IMR-90 (cell line): ENCODE measurements around the gene PPFIBP2. TPM values are rescaled to one million over a fixed set of nuclear protein-coding genes. Genes with fewer than 3 reads are reported as not detected.

Experiments used
- ATAC-seq: fragments of 200-7000 bp; cut with Tn5 transposase; 2 replicates; pipeline ENCODE4 v1.9.1; 2020; ENCODE audit warnings: low read depth, mild to moderate bottlenecking, moderate library complexity
- BruUV-seq: library from RNA; stranded (reverse); fragments of 400-500 nt; replicated peaks from 2 replicates; lab custom pipeline; 2021; lab: Mats Ljungman, UMichigan
- CTCF ChIA-PET: fragments of 300-600 bp; formaldehyde crosslinking; extraction: SDS; loops from one replicate; lab custom pipeline; 2021; ENCODE audit warnings: antibody characterized with exemption; lab: Yijun Ruan, JAX
- POLR2A ChIA-PET: fragments of 300-600 bp; sonication (Branson Sonifier 250); formaldehyde crosslinking; loops from one replicate; lab custom pipeline; 2022; ENCODE audit warnings: antibody characterized with exemption; ENCODE audit not compliant: unreplicated experiment; lab: Charles Lee
- DNase-seq: peaks from one replicate; pipeline ENCODE4 v3.0.0; 2013
- H2AFZ ChIP-seq: replicated peaks from 2 replicates; pipeline ENCODE3; 2013; ENCODE audit warnings: low read length, mild to moderate bottlenecking; ENCODE audit not compliant: poor library complexity
- H2AK5ac ChIP-seq: 2 replicates; pipeline ENCODE4 v1.6.1; 2013; ENCODE audit warnings: low read depth, low read length, inconsistent platforms
- H2AK9ac ChIP-seq: replicated peaks from 2 replicates; pipeline ENCODE3; 2013; ENCODE audit warnings: mild to moderate bottlenecking, low read depth, low read length, moderate library complexity; ENCODE audit not compliant: poor library complexity
- H2BK120ac ChIP-seq: 2 replicates; pipeline ENCODE4 v1.6.1; 2013; ENCODE audit warnings: low read depth, low read length, inconsistent platforms
- H2BK15ac ChIP-seq: 3 replicates; pipeline ENCODE4 v1.6.1; 2013; ENCODE audit warnings: low read depth, low read length, inconsistent platforms
- H2BK20ac ChIP-seq: 2 replicates; pipeline ENCODE4 v1.6.1; 2013; ENCODE audit warnings: low read depth, mild to moderate bottlenecking, inconsistent platforms, low read length, moderate library complexity
- H2BK5ac ChIP-seq: 2 replicates; pipeline ENCODE4 v1.6.1; 2013; ENCODE audit warnings: mild to moderate bottlenecking, low read depth, low read length, inconsistent platforms; ENCODE audit not compliant: poor library complexity, severe bottlenecking
- H3K14ac ChIP-seq: replicated peaks from 2 replicates; pipeline ENCODE4 v1.6.1; 2013; ENCODE audit warnings: low read depth, low read length, inconsistent platforms
- H3K18ac ChIP-seq: 2 replicates; pipeline ENCODE4 v1.6.1; 2013; ENCODE audit warnings: low read depth, low read length, control low read depth
- H3K23ac ChIP-seq: 2 replicates; pipeline ENCODE4 v1.6.1; 2013; ENCODE audit warnings: low read depth, low read length, inconsistent platforms
- H3K27ac ChIP-seq: 2 replicates; pipeline ENCODE4 v1.5.1; 2013; ENCODE audit warnings: mild to moderate bottlenecking, control low read depth, low read length; ENCODE audit not compliant: insufficient read depth
- H3K27me3 ChIP-seq: 2 replicates; pipeline ENCODE4 v1.6.1; 2013; ENCODE audit warnings: low read length; ENCODE audit not compliant: control insufficient read depth, insufficient read depth
- H3K36me3 ChIP-seq: 2 replicates; pipeline ENCODE4 v1.6.1; 2013; ENCODE audit warnings: low read length, mixed read lengths; ENCODE audit not compliant: control insufficient read depth, insufficient read depth
- H3K4ac ChIP-seq: 2 replicates; pipeline ENCODE4 v1.6.1; 2013; ENCODE audit warnings: low read depth, low read length, inconsistent platforms
- H3K4me1 ChIP-seq: 2 replicates; pipeline ENCODE4 v1.6.1; 2013; ENCODE audit warnings: low read length, mixed read lengths; ENCODE audit not compliant: control insufficient read depth, insufficient read depth
- H3K4me2 ChIP-seq: 2 replicates; pipeline ENCODE4 v1.6.1; 2013; ENCODE audit warnings: low read depth, mild to moderate bottlenecking, control low read depth, low read length, moderate library complexity
- H3K4me3 ChIP-seq: 2 replicates; pipeline ENCODE4 v1.5.1; 2013; ENCODE audit warnings: low read depth, mild to moderate bottlenecking, control low read depth, low read length, moderate library complexity; ENCODE audit not compliant: insufficient read depth
- H3K56ac ChIP-seq: 2 replicates; pipeline ENCODE4 v1.6.1; 2013; ENCODE audit warnings: low read length, inconsistent platforms; ENCODE audit not compliant: insufficient read depth; ENCODE audit errors: extremely low read depth
- H3K79me1 ChIP-seq, 2 experiments: 2 replicates each; pipeline ENCODE4 v1.6.1; 2013; ENCODE audit warnings: low read length in 2 of 2, inconsistent platforms in 1 of 2, low read depth in 1 of 2
- H3K9ac ChIP-seq: 2 replicates; pipeline ENCODE4 v1.6.1; 2013; ENCODE audit warnings: low read depth, low read length, control low read depth
- H3K9me1 ChIP-seq: 2 replicates; pipeline ENCODE4 v1.6.1; 2013; ENCODE audit warnings: low read length, inconsistent platforms; ENCODE audit not compliant: insufficient read depth
- H3K9me3 ChIP-seq: 2 replicates; pipeline ENCODE4 v1.6.1; 2013; ENCODE audit warnings: low read length; ENCODE audit not compliant: control insufficient read depth, insufficient read depth
- H4K20me1 ChIP-seq: 2 replicates; pipeline ENCODE4 v1.6.1; 2013; ENCODE audit warnings: low read length, inconsistent platforms; ENCODE audit not compliant: insufficient read depth
- H4K5ac ChIP-seq: 2 replicates; pipeline ENCODE4 v1.6.1; 2013; ENCODE audit warnings: mild to moderate bottlenecking, low read depth, low read length, control low read depth
- H4K8ac ChIP-seq, 2 experiments: 2 replicates each; pipeline ENCODE4 v1.6.1; 2013; ENCODE audit warnings: low read depth in 2 of 2, low read length in 2 of 2, control low read depth in 1 of 2, inconsistent platforms in 1 of 2
- H4K91ac ChIP-seq: 2 replicates; pipeline ENCODE4 v1.6.1; 2013; ENCODE audit warnings: low read depth, low read length, inconsistent platforms; ENCODE audit not compliant: insufficient read depth
- BHLHE40 ChIP-seq: fragments of 150-350 bp; IDR thresholded peaks from 2 replicates; pipeline ENCODE4 v1.6.1; 2016; ENCODE audit warnings: mild to moderate bottlenecking, low read depth, low read length
- CEBPB ChIP-seq: IDR thresholded peaks from 2 replicates; pipeline ENCODE4 v1.6.1; 2012; ENCODE audit warnings: low read depth, low read length, improper control_type of control experiment
- CHD1 ChIP-seq: IDR thresholded peaks from 2 replicates; pipeline ENCODE4 v1.6.1; 2012; ENCODE audit warnings: low read depth, low read length, improper control_type of control experiment
- MAFK ChIP-seq: IDR thresholded peaks from 2 replicates; pipeline ENCODE4 v1.6.1; 2012; ENCODE audit warnings: low read depth, low read length, improper control_type of control experiment
- MXI1 ChIP-seq: IDR thresholded peaks from 2 replicates; pipeline ENCODE4 v1.6.1; 2012; ENCODE audit warnings: low read depth, mild to moderate bottlenecking, low read length, moderate library complexity, borderline replicate concordance
- NFE2L2 ChIP-seq: fragments of 150-350 bp; IDR thresholded peaks from 2 replicates; pipeline ENCODE4 v1.6.1; 2016; ENCODE audit warnings: low read depth, mild to moderate bottlenecking, low read length
- RAD21 ChIP-seq: IDR thresholded peaks from 2 replicates; pipeline ENCODE4 v1.6.1; 2012; ENCODE audit warnings: low read length, improper control_type of control experiment
- RCOR1 ChIP-seq: IDR thresholded peaks from 2 replicates; pipeline ENCODE4 v1.6.1; 2012; ENCODE audit warnings: mild to moderate bottlenecking, low read length, improper control_type of control experiment; ENCODE audit not compliant: insufficient replicate concordance
- RFX5 ChIP-seq: IDR thresholded peaks from 2 replicates; pipeline ENCODE4 v1.8.0; 2012; ENCODE audit warnings: low read depth, mild to moderate bottlenecking, low read length, moderate library complexity
- SMC3 ChIP-seq: fragments of 150-350 bp; IDR thresholded peaks from 2 replicates; pipeline ENCODE4 v1.6.1; 2016; ENCODE audit warnings: low read depth, mild to moderate bottlenecking, antibody characterized with exemption, low read length, moderate library complexity
- WGBS, 2 experiments: methylation state at CpG; one replicate each; pipeline versions ENCODE4 v1.1.5 to v1.1.7; 2013; ENCODE audit warnings: missing lambda C conversion rate in 2 of 2; ENCODE audit not compliant: insufficient read length in 1 of 2; ENCODE audit errors: extremely low coverage in 2 of 2; 5-methylcytosine and 5-hydroxymethylcytosine counted together
- dilution Hi-C: fragments of 300-500 bp; cut with HindIII; formaldehyde crosslinking; loops from one replicate; pipeline ENCODE4 v1.14.3; 2018; ENCODE audit warnings: low sequenced_read_pairs; ENCODE audit not compliant: unreplicated experiment
- in situ Hi-C: fragments of 300-500 bp; cut with MboI; formaldehyde crosslinking; loops from 3 replicates; pipeline ENCODE4 v1.14.3; 2019; ENCODE audit warnings: low sequenced_read_pairs, inconsistent platforms, mixed read lengths
- intact Hi-C: fragments of 100-400 bp; cut with micrococcal nuclease; formaldehyde crosslinking; loops from 2 replicates; pipeline ENCODE4 v1.10.0; 2022
- polyA plus RNA-seq, 3 experiments: library from polyadenylated mRNA; depleted of rRNA; stranded (reverse); fragments of >200 nt; gene quantifications; 2 replicates each; pipeline ENCODE4 v1.2.3, GENCODE V29; 2012; ENCODE audit warnings: low replicate concordance in 1 of 3
- total RNA-seq: library from RNA; depleted of rRNA; stranded (reverse); fragments of >200 nt; gene quantifications from 2 replicates; pipeline ENCODE4 v1.2.3, GENCODE V29; 2012
- TF ChIP-seq, protein P1 (sequence below): fragments of 150-350 bp; IDR thresholded peaks from 2 replicates; pipeline ENCODE4 v1.6.1; 2016; ENCODE audit warnings: low read depth, mild to moderate bottlenecking, low read length, moderate library complexity, borderline replicate concordance
- TF ChIP-seq, protein P2 (sequence below): conservative IDR thresholded peaks from 2 replicates; pipeline ENCODE4 v1.5.1; 2012; ENCODE audit warnings: mild to moderate bottlenecking, low read depth, low read length, improper control_type of control experiment

The PPFIBP2 gene
- total and polyA plus RNA-seq, 2 of the 4 experiments (the other 2 are of a cell fraction) = 6.0 to 11.8 TPM

DNA sequence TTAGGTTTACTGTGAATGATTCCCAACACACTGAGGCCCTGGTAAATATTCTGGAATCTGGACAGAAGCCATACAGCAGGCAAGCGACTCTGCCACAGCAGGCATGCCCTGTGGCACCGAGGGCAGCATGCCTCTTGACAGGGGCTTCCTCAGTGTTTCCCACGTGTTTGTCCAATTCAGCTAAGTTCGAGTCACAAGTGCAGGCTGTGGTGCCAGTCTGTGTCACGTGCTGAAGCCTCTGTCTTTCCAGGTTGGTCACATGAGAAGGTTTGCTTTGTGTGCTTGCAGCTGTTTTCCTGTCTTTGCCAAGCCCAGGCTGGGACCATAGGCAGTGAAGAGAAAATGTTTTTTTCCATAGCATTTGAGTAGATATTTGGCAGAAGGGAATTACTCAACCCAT, 2.4 kb upstream of the PPFIBP2 start:
- Histone ChIP-seq H3K36me3 (no peaks in the 10 kb centered on the region), H2BK120ac (no peak overlapping the region), H3K27ac (no peak overlapping the region), H2BK5ac (no peak overlapping the region), H4K5ac (no peak overlapping the region), H3K27me3 (peaks cover 20% of the 10 kb centered on the region), H4K8ac (no peak overlapping the region), H2BK20ac (no peak overlapping the region), H3K9me3 (no peaks in the 10 kb centered on the region), H3K4me3 (no peak overlapping the region), H3K56ac (no peak overlapping the region), H2AK9ac (no peak overlapping the region), H3K9me1 (no peaks in the 10 kb centered on the region), H3K79me1 (no peaks in the 10 kb centered on the region), H3K18ac (no peak overlapping the region), H3K14ac (no peak overlapping the region), H4K91ac (no peak overlapping the region), H2AK5ac (no peak overlapping the region), H3K4ac (no peak overlapping the region), H3K4me2 (no peak overlapping the region), H4K20me1 (no peaks in the 10 kb centered on the region), H2BK15ac (no peak overlapping the region), H3K9ac (no peak overlapping the region), H3K4me1 (peaks cover 2% of the 10 kb centered on the region; the same call in 1 of the 2 replicates), H3K23ac (no peak overlapping the region), H2AFZ (no peak overlapping the region)
- CTCF ChIA-PET = interaction anchor here (0.5 kb wide), 1 partner anchor 43 kb away, joined by 3 read pairs; no protein-coding TSS in a partner anchor
- WGBS, 2 experiments = 50% methylated on average over 4 of the region's 5 CpGs; no CpG with 5 or more reads in 1 of the 2 experiments
- no TSS peak for BruUV-seq
- intact Hi-C loops = loop anchor here (5.0 kb wide), 1 partner anchor 414 kb away; no protein-coding TSS in a partner anchor
- TF ChIP-seq MAFK (no peak), SMC3 (no peak), MXI1 (no peak), RAD21 (no peak), RCOR1 (no peak), RFX5 (no peak), NFE2L2 (no peak), CHD1 (no peak), CEBPB (no peak), BHLHE40 (no peak)
- TF ChIP-seq, protein P1, sequence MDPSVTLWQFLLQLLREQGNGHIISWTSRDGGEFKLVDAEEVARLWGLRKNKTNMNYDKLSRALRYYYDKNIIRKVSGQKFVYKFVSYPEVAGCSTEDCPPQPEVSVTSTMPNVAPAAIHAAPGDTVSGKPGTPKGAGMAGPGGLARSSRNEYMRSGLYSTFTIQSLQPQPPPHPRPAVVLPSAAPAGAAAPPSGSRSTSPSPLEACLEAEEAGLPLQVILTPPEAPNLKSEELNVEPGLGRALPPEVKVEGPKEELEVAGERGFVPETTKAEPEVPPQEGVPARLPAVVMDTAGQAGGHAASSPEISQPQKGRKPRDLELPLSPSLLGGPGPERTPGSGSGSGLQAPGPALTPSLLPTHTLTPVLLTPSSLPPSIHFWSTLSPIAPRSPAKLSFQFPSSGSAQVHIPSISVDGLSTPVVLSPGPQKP = no peak
- TF ChIP-seq, protein P2, sequence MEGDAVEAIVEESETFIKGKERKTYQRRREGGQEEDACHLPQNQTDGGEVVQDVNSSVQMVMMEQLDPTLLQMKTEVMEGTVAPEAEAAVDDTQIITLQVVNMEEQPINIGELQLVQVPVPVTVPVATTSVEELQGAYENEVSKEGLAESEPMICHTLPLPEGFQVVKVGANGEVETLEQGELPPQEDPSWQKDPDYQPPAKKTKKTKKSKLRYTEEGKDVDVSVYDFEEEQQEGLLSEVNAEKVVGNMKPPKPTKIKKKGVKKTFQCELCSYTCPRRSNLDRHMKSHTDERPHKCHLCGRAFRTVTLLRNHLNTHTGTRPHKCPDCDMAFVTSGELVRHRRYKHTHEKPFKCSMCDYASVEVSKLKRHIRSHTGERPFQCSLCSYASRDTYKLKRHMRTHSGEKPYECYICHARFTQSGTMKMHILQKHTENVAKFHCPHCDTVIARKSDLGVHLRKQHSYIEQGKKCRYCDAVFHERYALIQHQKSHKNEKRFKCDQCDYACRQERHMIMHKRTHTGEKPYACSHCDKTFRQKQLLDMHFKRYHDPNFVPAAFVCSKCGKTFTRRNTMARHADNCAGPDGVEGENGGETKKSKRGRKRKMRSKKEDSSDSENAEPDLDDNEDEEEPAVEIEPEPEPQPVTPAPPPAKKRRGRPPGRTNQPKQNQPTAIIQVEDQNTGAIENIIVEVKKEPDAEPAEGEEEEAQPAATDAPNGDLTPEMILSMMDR = no peak
- POLR2A ChIA-PET = no interaction called here
- in situ Hi-C loops = no loop called here
- dilution Hi-C loops = no loop called here
- DNase-seq = no peak
- no peak for ATAC-seq
